Hematopoietic multipotent progenitor cell treated with erythropoietin and hydrocortisone succinate and interleukin-3 and kit ligand, for 8 days (in vitro differentiated cells): ENCODE data around the gene SELENOI.
A peak's percentile ranks its signal among the peaks of the same experiment; 100 is the strongest.
"Not testable (repeated sequence)": the region's sequence is repeated elsewhere in the genome, so short reads cannot be mapped to it uniquely, and the experiment has no call there.

Source experiments
- DNase-seq: peaks from one replicate; pipeline ENCODE4 v3.0.0-alpha.2; 2015

SELENOI gene

GRCh38 chr2:26345545-26346453 is at the start of gene SELENOI:
Gene SELENOI, plus strand, starts transcription at chr2:26346143. Its CDS starts 90 bp downstream, at chr2:26346233.
- peak; percentile 100 for DNase-seq

- DNase-seq, result no peak
Observed at GRCh38 chr2:26297061-26297460, 48.9 kb upstream of the SELENOI start.

GRCh38 chr2:26298286-26298637 is 47.7 kb upstream of the SELENOI start:
- DNase-seq, result no peak

- DNase-seq, result peak; percentile 64
Observed at GRCh38 chr2:26298638-26299393, 47.1 kb upstream of the SELENOI start.

- DNase-seq, result peak; percentile 37
Observed at GRCh38 chr2:26299471-26300101, 46.4 kb upstream of the SELENOI start.

- no peak for DNase-seq
Observed at GRCh38 chr2:26300234-26300925, 45.6 kb upstream of the SELENOI start.

GRCh38 chr2:26302846-26303245 is 43.1 kb upstream of the SELENOI start:
- no peak for DNase-seq

- not testable (repeated sequence) for DNase-seq
Observed at GRCh38 chr2:26305094-26305493, 40.8 kb upstream of the SELENOI start.

- DNase-seq, result no peak
Observed at GRCh38 chr2:26305540-26305939, 40.4 kb upstream of the SELENOI start.

- no peak for DNase-seq
Observed at GRCh38 chr2:26309921-26310320, 36.0 kb upstream of the SELENOI start.

GRCh38 chr2:26312471-26312870 is 33.5 kb upstream of the SELENOI start:
- DNase-seq, result no peak

- DNase-seq, result no peak
Observed at GRCh38 chr2:26313446-26313845, 32.5 kb upstream of the SELENOI start.

- no peak for DNase-seq
Observed at GRCh38 chr2:26314243-26314642, 31.7 kb upstream of the SELENOI start.

- peak; percentile 31 for DNase-seq
Observed at GRCh38 chr2:26316041-26316440, 29.9 kb upstream of the SELENOI start.

GRCh38 chr2:26316845-26317244 is 29.1 kb upstream of the SELENOI start:
- DNase-seq, result no peak

GRCh38 chr2:26317377-26318105 is 28.4 kb upstream of the SELENOI start:
- DNase-seq, result no peak

- no peak for DNase-seq
Observed at GRCh38 chr2:26318950-26319349, 27.0 kb upstream of the SELENOI start.

- not testable (repeated sequence) for DNase-seq
Observed at GRCh38 chr2:26324479-26324878, 21.5 kb upstream of the SELENOI start.

GRCh38 chr2:26324903-26325302 is 21.0 kb upstream of the SELENOI start:
- DNase-seq, result no peak

- DNase-seq, result no peak
Observed at GRCh38 chr2:26325851-26326250, 20.1 kb upstream of the SELENOI start.

GRCh38 chr2:26326514-26326913 is 19.4 kb upstream of the SELENOI start:
- DNase-seq, result no peak
